HFF-Myc (cell line): ENCODE measurements around the gene COL17A1.

Experiments used
- DNase-seq: peaks from one replicate; pipeline ENCODE4 v3.0.0-alpha.2; 2011; ENCODE audit warnings: low read depth; ENCODE audit errors: extremely low read depth
- H3K4me3 ChIP-seq: replicated peaks from 2 replicates; pipeline ENCODE4 v1.5.1; 2011; ENCODE audit warnings: low read depth, mild to moderate bottlenecking, control low read depth, low read length
- CTCF ChIP-seq: IDR thresholded peaks from 2 replicates; pipeline ENCODE4 v1.5.1; 2012; ENCODE audit warnings: mild to moderate bottlenecking, low read depth, low read length, control low read depth; ENCODE audit errors: missing control alignments

COL17A1 gene

GRCh38 chr10:104035194-104036068 is 50.2 kb downstream of the COL17A1 start:
- no peak for TF ChIP-seq CTCF
- H3K4me3 ChIP-seq, result no peak overlapping the region
- DNase-seq, result no peak

- no peak for TF ChIP-seq CTCF
- H3K4me3 ChIP-seq, result no peak overlapping the region
- DNase-seq, result no peak
Observed at GRCh38 chr10:104034401-104035193, 51.1 kb downstream of the COL17A1 start.

GRCh38 chr10:104033966-104034365 is 51.7 kb downstream of the COL17A1 start:
- no peak for TF ChIP-seq CTCF
- H3K4me3 ChIP-seq, result no peak overlapping the region
- DNase-seq, result no peak

DNA sequence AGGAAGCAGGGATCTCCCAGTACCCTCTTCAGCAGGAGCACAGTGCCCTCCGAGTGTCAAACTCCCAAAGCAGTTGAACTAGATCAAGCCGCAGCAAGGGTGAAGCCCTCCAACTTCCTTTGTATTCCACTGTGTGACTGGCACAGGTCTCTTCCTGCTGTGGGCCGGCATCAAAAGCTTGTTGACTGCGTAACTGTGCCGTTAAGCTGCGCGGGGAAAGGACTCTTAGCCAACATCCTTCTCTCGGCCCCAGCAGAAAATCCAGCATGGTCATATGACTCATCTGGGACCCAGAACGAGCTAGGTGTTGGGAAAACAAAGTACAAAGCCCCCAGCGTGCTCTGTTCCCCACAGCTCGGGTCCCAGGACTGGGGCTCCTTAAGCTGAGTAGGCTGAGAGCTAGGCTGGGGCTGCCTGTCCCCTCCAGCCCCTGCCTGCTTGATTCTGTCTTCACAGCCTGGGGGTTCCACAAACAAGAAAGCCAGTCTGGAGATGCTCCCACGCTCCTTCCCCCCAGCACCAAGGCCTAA is 52.2 kb downstream of the COL17A1 start:
- no peak overlapping the region for H3K4me3 ChIP-seq
- DNase-seq, result no peak
- no peak for TF ChIP-seq CTCF

DNA sequence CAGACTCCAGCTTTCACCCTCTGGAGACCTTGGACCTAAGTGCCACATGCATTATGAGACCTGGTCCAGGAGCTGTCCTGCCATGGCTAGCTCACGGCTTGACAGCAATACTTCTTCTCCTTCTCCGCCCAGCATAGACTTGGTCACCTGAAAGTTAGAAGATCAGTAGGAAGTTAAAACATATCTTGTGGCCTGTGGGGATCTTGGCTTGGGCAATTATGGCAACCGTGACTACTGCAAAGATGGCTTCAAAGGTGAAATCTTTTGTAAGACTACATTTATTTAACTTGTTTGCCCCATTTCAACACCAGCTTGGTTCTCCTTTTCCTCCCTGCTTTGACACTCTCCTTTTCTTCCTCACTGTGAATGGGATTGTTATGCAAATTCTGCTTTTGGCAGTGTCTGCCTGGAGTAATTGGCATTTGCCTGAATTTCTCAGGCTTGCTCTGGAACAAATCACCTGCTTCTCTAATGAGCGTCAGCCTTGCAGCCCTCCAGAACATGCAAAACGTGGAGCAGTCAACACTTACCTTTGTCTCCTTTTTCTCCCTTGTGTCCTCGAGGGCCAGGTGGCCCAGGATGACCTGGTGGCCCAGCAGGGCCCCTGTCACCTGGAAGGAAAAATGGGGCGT is 53.4 kb downstream of the COL17A1 start:
- H3K4me3 ChIP-seq, result no peak overlapping the region
- TF ChIP-seq CTCF, result no peak
- no peak for DNase-seq

DNA sequence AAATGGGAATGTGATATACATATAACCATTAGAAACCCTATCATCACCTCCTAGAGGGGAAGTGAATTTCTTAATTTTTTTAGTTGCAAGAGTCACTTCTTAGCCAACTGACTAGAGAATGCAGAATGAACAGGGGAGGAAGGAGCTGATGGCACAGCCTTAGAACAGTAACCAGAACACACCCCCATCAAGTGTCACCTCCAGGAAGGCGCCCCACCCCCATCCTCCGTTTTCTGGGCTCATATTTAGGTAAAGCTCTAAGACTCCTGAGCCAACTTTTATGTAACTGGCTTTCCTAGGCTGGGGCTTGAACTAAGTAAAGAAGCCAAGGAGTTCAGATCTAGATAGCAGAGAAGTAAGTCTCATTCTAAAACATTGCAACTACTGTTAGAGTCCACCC is 54.0 kb downstream of the COL17A1 start:
- TF ChIP-seq CTCF, result no peak
- DNase-seq, result no peak

More for the DNA sequence above, 54.0 kb downstream of the COL17A1 start:
- no peak overlapping the region for H3K4me3 ChIP-seq
